Measurements from ENCODE around the gene TUBB2A. TPM values are rescaled to one million over a fixed set of nuclear protein-coding genes. Genes with fewer than 3 reads are reported as not detected.

TUBB2A gene
- total RNA-seq, 3 donors from 2014 or later (not counting 1 experiment from before 2014, with no cell fraction given): 9.2 to 13.2 (median 11.4) TPM

GRCh38 chr6:3151691-3152090, 5.7 kb downstream of the TUBB2A start:
- Histone ChIP-seq H3K36me3 (ENCODE audit: control insufficient read depth, insufficient read depth, low read length) (no peaks in the 10 kb centered on the region), H3K27me3 (ENCODE audit: control insufficient read depth, insufficient read depth, low read length) (peaks cover 1% of the 10 kb centered on the region), H3K27ac (ENCODE audit: low read length) (no peak overlapping the region), H3K4me1 (ENCODE audit: control insufficient read depth, insufficient read depth, low read length) (peaks cover 7% of the 10 kb centered on the region), H3K9me3 (ENCODE audit: control insufficient read depth, insufficient read depth, low read length) (no peaks in the 10 kb centered on the region), H3K4me3 (ENCODE audit: low read length) (no peak overlapping the region)
- no peak overlapping the region for H3K4me3 Mint-ChIP-seq
- peaks cover 0 to 8% of the 10 kb centered on the region in 2 donors for H3K4me1 Mint-ChIP-seq
- TF ChIP-seq CTCF (IDR thresholded peaks at IDR 0.05): no peak
- DNase-seq (no peak), ATAC-seq (no peak)
- H3K27ac Mint-ChIP-seq: no peak overlapping the region
- H3K36me3 Mint-ChIP-seq: no peaks in the 10 kb centered on the region
- no peaks in the 10 kb centered on the region for H3K9me3 Mint-ChIP-seq
- intact Hi-C loops (cut with micrococcal nuclease): no loop called here
- WGBS (ENCODE audit: insufficient coverage): 96% methylated on average over 5 of the region's 5 CpGs
- H3K27me3 Mint-ChIP-seq (ENCODE audit: low read depth in 2 of 2): peaks cover 0 to 4% of the 10 kb centered on the region in 2 donors

- no peaks in the 10 kb centered on the region for H3K27me3 Mint-ChIP-seq (ENCODE audit: low read depth in 2 of 2)
- no peak overlapping the region for H3K27ac ChIP-seq (ENCODE audit: low read length)
- no peaks in the 10 kb centered on the region for H3K4me1 Mint-ChIP-seq
- H3K36me3 Mint-ChIP-seq: no peaks in the 10 kb centered on the region
- ATAC-seq: no peak
- H3K36me3 ChIP-seq (ENCODE audit: control insufficient read depth, insufficient read depth, low read length): no peaks in the 10 kb centered on the region
- no peak overlapping the region for H3K4me3 Mint-ChIP-seq
- DNase-seq: no peak
- TF ChIP-seq CTCF (IDR thresholded peaks at IDR 0.05): no peak
- no peak overlapping the region for H3K4me3 ChIP-seq (ENCODE audit: low read length)
- intact Hi-C loops (cut with micrococcal nuclease): no loop called here
- H3K27ac Mint-ChIP-seq: no peak overlapping the region
- 95% methylated on average over 6 of the region's 6 CpGs for WGBS (ENCODE audit: insufficient coverage)
- no peaks in the 10 kb centered on the region for H3K9me3 Mint-ChIP-seq
- H3K9me3 ChIP-seq (ENCODE audit: control insufficient read depth, insufficient read depth, low read length): no peaks in the 10 kb centered on the region
- H3K27me3 ChIP-seq (ENCODE audit: control insufficient read depth, insufficient read depth, low read length): no peaks in the 10 kb centered on the region
- H3K4me1 ChIP-seq (ENCODE audit: control insufficient read depth, insufficient read depth, low read length): no peaks in the 10 kb centered on the region
Measured at GRCh38 chr6:3147914-3148757, 9.2 kb downstream of the TUBB2A start.

GRCh38 chr6:3144571-3144970, 12.8 kb downstream of the TUBB2A start:
- Mint-ChIP-seq H3K9me3 (no peaks in the 10 kb centered on the region), H3K27ac (no peak overlapping the region), H3K4me1 (no peaks in the 10 kb centered on the region), H3K27me3 (ENCODE audit: low read depth in 2 of 2) (no peaks in the 10 kb centered on the region), H3K4me3 (no peak overlapping the region), H3K36me3 (no peaks in the 10 kb centered on the region)
- Histone ChIP-seq H3K4me3 (ENCODE audit: low read length) (no peak overlapping the region), H3K4me1 (ENCODE audit: control insufficient read depth, insufficient read depth, low read length) (peaks cover 1% of the 10 kb centered on the region), H3K9me3 (ENCODE audit: control insufficient read depth, insufficient read depth, low read length) (no peaks in the 10 kb centered on the region), H3K36me3 (ENCODE audit: control insufficient read depth, insufficient read depth, low read length) (peaks cover 2% of the 10 kb centered on the region), H3K27ac (ENCODE audit: low read length) (no peak overlapping the region), H3K27me3 (ENCODE audit: control insufficient read depth, insufficient read depth, low read length) (no peaks in the 10 kb centered on the region)
- intact Hi-C loops (cut with micrococcal nuclease): no loop called here
- TF ChIP-seq CTCF (IDR thresholded peaks at IDR 0.05): no peak
- ATAC-seq (no peak), DNase-seq (no peak)
- WGBS (ENCODE audit: insufficient coverage): 83% methylated on average over 8 of the region's 8 CpGs

GRCh38 chr6:3143158-3143557, 14.2 kb downstream of the TUBB2A start:
- Histone ChIP-seq H3K27ac (ENCODE audit: low read length) (no peak overlapping the region), H3K27me3 (ENCODE audit: control insufficient read depth, insufficient read depth, low read length) (no peaks in the 10 kb centered on the region), H3K4me1 (ENCODE audit: control insufficient read depth, insufficient read depth, low read length) (peaks cover 5% of the 10 kb centered on the region), H3K4me3 (ENCODE audit: low read length) (no peak overlapping the region), H3K36me3 (ENCODE audit: control insufficient read depth, insufficient read depth, low read length) (peaks cover 5% of the 10 kb centered on the region), H3K9me3 (ENCODE audit: control insufficient read depth, insufficient read depth, low read length) (no peaks in the 10 kb centered on the region)
- ATAC-seq (no peak), DNase-seq (no peak)
- Mint-ChIP-seq H3K36me3 (peaks cover 11% of the 10 kb centered on the region), H3K4me1 (no peaks in the 10 kb centered on the region), H3K4me3 (no peak overlapping the region), H3K27me3 (ENCODE audit: low read depth in 2 of 2) (no peaks in the 10 kb centered on the region), H3K27ac (no peak overlapping the region), H3K9me3 (no peaks in the 10 kb centered on the region)
- WGBS (ENCODE audit: insufficient coverage): 98% methylated on average over 6 of the region's 6 CpGs
- intact Hi-C loops (cut with micrococcal nuclease): no loop called here
- no peak for TF ChIP-seq CTCF (IDR thresholded peaks at IDR 0.05)
